Activated CD4-positive, CD25-positive, alpha-beta regulatory T cell treated with anti-CD3 and anti-CD28 coated beads, Interleukin-2, amount 50 U/mL, for 72 hours (primary cell): Measurements from ENCODE around the gene DCUN1D2.
"Not testable (repeated sequence)": the region's sequence is repeated elsewhere in the genome, so short reads cannot be mapped to it uniquely, and the experiment has no call there.

Experiments
- DNase-seq: peaks from one replicate; pipeline ENCODE4 v3.0.0; 2021

Gene DCUN1D2

DNA sequence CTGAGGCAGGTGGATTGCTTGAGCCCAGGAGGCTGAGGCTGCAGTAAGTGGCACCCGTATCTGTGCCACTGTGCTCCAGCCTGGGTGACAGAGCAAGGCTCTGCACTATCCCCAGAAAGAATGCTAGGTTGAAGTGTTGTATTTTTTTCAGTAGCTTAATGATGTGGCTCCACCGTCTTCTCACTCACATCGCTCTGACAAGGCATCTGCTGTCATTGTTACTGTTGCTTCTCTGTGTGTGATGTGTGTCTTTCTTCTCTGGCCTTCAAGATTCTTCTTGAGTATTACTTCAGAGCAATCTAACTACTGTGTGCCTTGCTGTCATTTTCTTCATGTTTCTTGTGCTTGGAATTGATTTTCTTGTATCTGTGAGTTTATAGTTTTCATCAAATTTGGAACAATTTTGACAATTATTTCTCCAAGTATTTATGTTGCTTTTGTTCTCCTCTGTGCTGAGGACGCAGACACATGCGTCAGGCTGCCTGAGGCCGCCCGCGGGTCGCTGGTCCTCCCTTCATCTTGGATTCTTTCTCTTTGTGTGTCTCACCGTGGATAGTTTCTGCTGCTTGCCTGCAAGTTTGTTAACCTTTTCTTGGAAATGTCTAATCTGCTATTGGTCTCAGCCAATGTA lies 48.0 kb downstream of the DCUN1D2 start:
- DNase-seq: no peak

DNA sequence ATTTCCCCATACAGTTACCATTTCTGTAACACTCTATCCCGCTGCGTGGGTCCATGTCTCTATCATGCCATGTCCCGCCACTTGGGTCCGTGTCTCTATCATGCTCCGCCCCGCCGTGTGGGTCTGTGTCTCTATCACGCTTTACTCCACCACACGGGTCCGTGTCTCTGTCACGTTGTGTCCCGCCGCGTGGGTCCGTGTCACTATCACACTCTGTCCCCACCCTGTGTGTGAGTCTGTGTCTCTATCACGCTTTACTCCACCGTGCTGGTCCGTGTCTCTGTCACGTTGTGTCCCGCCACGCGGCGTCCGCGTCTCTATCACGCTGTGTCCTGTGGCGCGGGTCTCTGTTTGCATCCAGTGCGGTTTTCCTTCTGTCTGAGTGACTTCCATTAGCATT lies 48.9 kb downstream of the DCUN1D2 start:
- no peak for DNase-seq

DNA sequence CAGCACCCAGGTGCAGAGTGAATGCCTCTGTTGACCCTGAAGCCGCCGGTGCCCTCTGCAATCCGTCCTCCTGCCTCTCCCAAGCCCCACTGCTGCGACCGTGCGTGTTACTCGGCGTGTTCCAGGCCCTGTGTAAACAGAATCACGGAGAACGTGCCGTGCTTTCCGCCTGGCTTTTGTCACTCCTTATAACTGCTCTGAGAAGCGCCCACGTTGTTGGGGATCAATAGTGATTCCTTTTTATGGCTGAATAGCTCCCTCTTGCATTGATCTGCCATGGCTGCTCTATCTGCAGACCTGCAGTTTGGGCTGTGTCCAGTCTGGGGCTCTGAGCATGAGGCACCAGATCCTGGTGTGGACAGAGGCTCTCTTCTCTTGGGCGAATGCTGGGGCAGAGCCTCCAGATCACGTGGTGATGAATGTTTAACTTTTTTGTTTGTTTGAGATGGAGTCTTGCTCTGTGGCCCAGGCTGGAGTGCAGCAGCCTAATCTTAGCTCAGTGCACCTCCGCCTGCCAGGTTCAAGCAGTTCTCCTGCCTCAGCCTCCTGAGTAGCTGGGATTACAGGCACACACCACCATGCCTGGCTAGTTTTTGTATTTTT lies 53.0 kb downstream of the DCUN1D2 start:
- no peak for DNase-seq

DNA sequence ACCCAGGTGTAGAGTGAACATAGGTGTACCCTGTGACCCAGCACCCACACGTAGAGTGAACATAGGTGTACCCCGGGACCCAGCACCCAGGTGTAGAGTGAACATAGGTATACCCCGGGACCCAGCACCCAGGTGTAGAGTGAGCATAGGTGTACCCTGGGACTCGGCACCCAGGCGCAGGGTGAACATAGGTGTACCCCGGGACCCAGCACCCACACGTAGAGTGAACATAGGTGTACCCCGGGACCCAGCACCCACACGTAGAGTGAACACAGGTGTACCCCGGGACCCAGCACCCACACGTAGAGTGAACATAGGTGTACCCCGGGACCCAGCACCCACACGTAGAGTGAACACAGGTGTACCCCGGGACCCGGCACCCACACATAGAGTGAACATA lies 53.6 kb downstream of the DCUN1D2 start:
- DNase-seq: not testable (repeated sequence)

DNA sequence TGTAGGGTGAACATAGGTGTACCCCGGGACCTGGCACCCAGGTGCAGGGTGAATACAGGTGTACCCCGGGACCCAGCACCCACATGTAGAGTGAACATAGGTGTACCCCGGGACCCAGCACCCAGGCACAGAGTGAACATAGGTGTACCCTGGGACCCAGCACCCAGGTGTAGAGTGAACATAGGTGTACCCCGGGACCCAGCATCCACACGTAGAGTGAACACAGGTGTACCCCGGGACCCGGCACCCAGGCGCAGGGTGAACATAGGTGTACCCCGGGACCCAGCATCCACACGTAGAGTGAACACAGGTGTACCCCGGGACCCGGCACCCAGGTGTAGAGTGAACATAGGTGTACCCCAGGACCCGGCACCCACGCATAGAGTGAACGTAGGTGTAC lies 54.6 kb downstream of the DCUN1D2 start:
- DNase-seq: not testable (repeated sequence)

DNA sequence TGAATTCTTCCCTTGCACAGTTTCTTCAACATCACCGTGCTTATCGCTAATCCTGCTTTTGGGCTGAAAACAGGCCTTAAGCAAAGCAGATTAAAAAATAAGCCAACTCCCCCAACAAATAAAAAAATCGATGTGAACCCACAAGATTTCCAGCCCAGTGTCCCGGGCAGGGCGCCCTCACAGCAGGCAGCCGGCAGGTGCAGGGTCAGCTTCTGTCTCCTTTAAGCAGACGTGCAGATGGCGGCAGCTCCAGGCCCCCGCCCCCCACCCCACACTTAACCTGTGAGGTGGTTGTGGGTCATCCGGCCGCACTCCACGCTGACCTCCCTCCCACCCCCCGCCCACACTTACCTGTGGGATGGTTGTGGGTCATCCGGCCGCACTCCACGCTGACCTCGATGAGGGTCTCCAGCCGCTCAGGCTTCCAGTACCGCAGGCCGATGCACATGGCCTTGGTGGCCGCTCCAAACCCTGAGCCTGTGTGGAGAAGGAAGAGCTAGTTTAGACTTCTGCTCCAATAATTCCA lies 57.1 kb downstream of the DCUN1D2 start:
- no peak for DNase-seq

DNA sequence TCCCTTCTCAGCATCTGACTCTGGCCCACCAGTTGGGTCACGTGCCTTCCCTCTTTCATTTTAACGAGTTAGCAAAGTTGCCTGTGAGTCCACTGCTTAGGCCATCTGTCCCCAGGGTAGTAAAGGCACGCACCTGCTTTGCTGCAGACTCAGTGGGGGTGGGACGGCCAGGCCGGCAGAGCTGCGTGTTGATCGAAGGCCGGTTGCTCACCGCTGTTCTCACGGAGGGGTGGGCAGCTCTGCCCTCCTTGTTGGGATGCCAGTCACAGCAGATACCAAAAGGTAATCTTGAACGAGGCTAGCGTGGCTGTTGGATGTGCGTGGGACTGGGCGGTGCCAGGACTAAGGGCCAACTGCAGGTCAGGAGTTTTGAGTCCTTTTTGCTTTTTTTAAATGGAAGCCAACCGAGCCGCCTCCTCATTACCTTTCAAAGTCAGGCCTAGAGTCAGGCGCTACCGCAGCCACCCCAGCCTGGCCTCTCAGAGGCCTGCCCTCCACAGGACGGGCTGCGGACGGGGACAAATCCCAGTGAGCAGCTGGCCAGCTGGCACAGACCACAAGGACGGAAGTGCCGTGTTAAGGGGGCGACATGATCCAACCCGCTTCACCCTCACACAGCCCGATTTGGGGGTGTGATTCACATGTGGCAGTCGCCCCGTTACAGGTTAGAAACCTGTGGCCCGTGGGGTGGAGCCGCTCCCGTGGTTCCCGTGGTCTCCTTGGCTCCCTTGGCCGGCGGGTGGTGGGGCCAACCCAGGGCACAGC lies 57.8 kb downstream of the DCUN1D2 start:
- DNase-seq: no peak

DNA sequence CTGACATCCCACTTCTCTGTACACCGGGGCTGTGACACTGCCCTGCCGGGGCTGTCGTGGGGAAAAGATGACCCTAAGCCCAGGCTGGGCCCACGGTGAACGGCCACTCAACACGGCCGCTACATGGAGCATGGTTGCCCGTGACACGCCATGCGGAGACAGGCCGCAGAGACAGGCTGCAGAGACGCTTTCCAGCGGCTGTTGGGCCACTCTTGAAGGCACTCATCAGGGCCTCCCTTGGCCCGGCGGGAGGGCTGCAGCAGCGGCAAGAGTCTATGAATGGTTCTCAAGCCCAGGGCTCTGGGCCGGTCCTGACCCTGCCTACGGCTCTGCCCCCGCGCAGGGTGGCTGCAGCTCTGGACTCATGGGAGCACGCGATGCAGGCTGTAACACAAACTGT lies 59.3 kb downstream of the DCUN1D2 start:
- DNase-seq: no peak

DNA sequence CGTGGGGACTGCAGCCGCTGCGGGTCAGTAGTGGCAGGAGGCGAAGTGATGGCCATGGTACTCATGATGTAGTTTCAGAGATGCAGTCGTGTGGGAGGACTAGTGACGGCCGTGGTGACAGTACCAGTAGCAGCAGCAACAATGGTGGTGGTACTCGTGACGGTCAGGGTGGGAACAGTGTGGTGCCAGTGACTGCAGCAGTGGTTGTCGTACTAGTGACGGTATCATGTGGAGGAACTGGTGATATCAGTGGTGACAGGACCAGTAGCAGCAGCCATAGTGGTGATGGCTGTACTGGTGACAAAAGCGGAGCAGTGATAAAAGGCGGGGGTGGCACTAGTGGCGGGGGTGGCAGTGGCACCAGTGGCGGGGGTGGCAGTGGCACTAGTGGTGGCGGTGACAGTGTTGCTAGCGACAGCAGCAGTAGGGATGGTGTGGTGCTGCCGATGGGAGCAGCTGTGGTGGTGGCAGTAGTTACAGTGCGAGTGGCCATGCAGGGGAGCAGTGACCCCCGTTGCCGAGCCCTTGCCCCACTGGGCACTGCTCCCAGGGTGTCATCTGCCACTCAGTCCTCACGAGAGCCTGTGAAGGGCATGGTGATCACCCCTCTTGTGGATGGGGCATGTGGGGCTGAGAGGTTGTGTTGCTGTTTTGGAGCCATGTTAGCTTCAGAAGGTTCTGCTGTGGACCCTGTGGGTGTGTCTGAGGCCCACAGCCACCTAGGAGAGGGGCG lies 60.0 kb downstream of the DCUN1D2 start:
- no peak for DNase-seq

DNA sequence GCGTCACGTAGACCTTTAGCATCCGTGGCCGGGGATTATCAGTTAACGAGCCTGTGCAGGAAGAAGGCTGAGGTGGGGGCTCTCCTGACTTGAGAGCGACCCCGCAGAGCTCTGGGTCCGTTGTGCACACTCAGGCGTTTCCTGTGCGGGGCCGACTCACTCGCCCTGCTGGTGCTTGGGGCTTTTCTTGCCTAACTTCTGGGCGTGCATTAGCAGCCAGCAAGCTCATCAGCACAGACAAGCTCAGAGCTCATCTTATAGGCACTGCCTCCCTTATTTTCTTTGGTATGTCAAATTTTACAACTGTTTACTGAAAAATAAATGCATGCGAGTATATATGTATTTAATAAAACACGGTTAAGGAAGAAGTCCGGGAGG lies 60.9 kb downstream of the DCUN1D2 start:
- no peak for DNase-seq

DNA sequence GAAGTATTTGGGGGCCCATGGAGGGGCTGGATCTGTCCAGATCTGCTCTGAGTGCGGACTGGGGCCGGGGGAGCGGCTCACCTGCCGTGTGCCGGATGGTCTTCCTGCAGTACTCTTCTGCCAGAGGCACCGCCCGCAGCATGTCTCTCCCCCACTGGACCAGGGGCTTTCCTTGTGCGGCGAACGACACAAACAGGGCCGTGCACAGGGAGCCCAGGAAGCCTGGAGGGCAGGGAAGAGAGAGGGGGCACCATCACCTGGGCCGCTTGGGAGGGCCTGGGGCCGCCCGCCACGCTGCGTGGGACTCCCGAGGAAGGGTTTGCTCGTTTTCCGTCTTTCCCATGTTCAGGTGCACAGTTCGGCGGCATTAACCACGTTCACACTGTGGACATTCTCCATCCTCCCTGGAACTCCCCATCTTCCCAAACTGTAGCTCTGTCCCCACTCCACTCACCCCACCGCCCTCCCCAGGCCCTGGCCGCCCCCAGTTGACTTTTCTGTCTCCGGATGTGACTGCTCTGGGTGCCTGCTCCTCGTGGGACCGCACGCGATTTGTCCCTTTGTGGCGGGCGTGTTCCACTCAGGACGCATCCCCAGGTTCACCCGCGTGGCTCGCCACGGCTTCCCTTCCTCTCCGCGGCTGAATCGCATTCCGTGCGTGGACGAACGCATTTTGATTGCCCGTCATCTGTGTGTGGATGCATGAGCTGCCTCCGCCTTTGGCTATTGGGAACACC lies 61.5 kb downstream of the DCUN1D2 start:
- DNase-seq: no peak

DNA sequence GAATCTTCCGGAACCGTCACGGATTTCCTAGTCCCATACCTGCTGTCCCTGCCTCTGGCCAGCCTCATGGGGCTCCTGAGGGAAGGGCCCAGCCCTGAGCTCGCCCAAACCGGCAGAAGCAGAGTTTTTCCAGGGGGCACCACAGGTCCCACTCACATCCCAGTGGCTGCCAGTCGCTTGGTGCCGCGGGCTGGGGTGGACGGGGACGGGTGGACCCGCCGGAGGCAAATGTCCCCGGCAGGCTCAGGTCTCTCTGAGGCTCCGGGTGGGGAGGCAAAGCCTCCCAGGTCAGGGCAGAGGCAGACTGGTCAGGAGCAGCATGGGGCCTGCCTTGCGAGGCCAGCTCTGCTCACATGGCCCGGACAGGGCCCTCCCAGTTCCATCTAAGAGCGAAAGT lies 62.0 kb downstream of the DCUN1D2 start:
- no peak for DNase-seq

DNA sequence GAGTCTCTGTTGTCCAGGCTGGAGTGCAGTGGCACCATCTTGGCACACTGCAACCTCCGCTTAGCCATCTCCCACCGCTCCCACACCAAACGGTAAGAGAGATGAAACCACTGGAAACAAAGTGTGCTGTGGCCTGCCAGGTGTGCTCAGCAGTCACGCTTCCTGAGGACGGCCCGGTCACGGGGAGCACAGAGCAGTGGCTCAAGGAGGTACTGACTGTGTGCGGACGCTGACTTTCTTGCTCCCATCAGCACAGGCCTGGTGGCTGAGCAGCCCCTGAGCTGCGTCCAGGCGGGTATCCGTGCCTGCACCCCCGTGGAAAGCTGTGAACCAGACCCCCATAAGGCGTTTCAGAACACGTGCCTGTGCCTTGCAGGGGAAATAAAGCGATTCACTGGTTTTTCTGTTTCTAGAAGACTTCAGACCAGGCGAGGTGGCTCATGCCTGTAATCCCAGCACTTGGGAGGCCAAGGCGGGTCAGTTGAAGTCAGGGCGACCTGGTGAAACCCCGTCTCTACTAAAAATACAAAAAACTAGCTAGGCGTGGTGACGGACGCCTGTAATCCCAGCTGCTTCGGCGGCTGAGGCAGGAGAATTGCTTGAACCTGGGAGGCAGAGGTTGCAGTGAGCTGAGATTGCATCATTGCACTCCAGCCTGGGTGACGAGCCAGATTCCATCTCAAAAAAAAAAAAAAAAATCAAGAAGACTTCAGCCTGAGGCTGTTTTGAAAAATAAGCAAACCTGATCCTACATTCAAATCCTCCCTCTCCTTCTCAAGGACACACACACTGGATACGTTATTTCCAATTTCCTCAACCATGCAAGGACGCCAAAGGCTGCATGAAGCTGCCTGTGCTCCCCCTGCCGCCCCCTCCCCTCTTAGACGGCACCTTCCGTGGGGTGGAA lies 62.7 kb downstream of the DCUN1D2 start:
- DNase-seq: no peak

DNA sequence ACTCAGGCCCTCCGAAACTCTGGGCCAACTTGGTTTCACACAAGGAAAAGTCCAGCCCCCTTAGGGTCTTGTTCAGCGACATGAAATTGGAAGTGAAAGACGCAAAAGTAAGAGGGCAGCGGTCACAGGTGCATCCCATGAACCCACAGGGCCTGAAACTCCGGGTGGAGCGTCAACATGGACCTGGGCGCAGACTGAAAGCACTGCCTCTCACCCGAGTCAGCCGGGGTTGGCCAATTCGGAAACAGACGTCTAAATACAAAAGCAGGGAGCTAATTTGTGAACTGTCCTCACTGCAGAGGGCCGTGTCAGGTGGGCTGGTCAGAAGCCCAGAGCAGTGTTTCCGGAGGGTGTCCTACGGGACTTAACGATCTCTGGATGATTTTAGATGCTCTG lies 63.9 kb downstream of the DCUN1D2 start:
- no peak for DNase-seq

DNA sequence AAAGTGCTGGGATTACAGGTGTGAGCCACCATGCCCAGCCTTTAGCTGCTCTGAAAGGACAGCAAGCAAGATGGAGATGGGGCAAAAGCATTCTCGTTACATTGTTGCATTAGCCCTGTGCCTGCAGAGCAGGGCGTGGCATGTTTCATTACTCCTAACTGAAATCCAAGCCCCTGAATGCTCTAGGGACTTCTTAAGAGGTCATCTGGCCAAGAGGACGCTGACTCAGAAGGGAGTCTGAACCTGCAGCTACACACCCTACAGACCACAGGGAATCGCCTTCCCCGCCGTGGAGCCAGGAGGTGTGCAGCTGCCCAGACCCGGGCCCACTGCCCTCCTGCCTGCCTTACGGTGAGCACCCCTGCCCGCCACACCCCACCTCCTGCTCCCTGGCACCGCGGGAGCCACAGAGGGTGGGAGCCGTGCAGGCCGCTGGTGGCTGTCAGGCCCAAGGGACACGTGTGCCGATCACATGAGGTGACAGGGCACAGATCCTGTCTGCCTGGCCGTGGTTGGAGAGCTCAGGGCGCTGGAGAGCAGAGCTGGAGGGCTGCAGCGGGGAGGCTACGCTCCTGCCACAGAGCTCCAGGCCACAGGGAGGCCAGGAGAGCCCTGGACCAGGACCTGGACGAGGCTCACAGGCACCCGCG lies 64.4 kb downstream of the DCUN1D2 start:
- no peak for DNase-seq

DNA sequence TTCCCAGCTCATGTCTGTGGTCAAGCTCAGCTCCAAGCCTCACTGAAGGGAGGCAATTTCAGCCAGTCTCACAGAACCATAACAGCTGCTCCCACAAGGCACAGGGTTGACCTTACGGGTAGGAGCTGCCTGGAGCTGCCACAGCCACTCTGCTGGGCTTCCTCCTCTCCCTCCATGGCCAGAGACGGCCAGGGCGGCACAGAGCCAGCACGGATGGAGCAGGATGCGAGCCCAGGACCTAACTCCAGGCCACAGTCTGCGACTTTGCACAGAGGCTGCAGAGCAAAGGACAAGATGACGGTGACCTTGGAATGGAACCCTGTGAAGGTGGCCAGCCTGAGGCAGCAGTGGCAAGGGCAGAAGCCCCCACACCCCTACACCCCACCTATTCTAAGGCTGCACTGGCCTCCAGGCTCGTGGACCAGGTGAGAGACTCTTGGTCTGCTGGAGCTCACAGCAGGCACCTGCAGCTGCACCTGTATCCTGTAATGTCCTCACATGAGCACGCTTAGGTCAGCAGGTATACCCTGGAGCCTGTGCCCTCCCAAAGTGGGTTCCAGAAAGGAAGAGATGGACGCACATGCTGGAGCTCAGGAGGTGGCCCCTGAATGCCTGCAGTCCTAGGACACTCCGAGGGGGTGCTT lies 66.9 kb downstream of the DCUN1D2 start:
- no peak for DNase-seq

DNA sequence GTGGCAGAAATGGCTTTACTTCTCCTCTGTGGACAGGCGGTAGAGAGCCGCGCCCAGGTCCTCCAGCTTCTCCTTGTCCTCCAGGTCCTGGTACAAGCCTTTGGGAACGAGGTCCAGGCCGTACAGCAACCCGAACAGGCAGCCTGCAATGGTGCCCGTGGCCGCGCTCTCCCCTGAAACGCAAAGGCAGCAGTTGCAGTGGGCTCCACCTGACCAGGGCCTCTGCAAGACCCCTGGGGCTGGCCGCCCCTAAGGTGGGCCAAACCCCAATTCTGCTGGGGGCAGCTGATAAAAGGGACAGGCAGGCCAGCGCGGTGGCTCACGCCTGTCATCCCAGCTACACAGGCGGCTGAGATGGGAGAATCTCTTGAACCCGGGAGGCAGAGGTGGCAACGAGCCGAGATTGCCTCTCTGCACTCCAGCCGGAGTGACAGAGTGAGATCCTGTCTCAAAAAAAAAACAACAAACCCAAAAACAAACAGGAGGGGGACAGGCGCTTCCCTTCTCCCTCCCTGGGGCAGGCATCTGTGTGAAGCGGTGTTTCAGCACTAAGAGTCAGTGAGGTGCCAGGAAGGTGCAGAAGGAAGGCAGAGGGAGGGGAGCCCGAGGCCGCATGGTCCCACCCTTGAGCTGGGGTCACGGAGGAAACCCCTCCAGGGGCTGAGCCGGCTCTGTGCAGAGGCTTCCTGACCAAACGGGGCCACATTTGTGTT lies 67.5 kb downstream of the DCUN1D2 start:
- DNase-seq: no peak

DNA sequence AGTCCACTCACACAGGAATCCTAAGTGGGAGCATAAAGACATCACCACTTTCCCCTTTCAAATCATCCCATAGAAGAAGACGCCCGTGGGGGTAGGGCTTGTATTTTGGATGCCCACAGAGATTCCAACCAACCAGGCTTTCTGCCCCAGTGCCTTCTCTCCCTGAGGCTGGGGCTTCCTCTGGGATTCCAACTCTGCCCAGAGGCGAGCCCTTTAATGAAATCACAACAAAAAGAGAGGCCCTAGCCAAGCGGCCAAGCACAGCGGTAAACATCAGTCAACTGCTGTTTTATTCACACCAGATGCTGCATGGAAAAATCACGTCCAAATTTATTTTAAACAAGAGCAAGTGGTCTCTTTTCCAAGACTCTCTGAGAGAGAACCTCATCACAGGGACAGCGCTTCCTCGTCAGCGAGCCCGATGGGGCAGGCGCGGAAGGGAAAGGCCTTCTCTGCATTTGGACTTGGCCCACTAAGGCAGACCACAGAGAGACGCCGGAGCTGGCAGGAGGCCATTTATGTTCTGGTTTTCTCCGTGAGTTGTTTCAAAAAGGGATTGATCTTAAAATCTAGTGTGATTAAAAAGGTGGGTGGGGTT lies 68.7 kb downstream of the DCUN1D2 start:
- DNase-seq: no peak

DNA sequence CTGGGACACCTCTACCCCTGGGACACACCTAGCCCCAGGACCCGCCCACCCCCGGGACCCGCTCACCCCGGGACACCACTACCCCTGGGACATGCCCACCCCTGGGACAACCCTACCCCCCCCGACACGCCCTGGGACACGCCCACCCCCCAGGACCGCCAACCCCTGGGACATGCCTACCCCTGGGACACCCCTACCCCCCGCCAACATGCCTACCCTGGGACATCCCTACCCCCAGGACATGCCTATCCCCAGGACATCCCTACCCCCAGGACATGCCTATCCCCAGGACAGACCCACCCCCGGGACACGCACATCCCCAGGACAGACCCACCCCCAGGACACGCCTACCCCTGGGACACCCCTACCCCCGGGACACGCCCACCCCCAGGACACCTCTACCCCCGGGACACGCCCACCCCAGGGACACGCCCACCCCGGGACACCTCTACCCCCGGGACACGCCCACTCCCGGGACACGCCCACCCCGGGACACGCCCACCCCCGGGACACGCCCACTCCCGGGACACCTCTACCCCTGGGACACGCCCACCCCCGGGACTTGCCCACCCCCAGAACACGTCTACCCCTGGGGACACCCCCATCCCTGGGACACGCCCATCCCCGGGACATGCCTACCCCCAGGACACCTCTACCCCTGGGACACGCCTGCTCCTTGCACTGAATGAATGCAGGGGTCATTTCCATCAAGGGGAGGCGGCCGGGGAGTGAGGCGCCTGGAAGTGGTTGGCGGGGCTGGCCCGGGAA lies 69.5 kb downstream of the DCUN1D2 start:
- DNase-seq: no peak
